ENCODE results near the gene CALCB.

Gene CALCB

GRCh38 chr11:15119352-15119751 lies 46.0 kb downstream of the CALCB start:
- DNase-seq: no peak

- no peak for DNase-seq
Measured at GRCh38 chr11:15119826-15120225, 46.4 kb downstream of the CALCB start.

DNA sequence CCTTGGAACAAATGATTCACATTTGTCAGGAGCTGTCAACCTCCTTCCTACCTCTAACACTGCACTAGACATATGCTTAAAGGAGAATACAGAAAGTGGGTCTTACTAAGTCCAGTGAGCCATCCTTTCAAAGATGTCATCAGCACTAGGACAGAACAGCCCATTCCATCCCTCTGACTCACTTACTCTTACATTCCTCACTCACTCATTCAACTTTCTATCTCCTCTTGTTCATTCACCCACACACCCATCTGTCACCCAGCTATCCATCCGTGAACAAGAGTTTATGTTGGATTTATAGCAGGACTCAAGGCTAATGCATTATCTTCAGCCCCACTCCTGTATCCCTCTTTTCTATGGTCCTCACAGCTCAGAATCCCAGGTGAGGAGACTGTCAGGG lies 50.5 kb downstream of the CALCB start:
- no peak for DNase-seq

DNA sequence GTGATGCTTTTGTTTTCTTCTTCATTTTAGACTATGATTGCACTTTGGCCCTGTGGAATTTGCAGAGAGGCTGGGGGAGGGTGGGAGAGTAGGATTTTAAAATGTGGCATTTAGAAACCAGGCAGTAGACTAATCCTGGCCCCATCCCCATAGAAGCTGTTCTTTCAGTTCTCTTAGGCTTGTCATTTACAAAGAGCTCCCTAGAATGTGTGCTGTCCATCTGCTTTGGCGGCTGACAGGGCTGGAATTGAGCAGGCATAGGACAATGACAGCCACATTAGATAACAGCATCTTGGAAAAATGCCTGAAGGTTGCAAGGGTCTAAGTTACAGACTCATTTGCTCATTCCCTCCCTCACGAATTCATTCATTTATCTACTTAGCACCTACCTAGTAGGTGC lies 51.1 kb downstream of the CALCB start:
- no peak for DNase-seq

DNA sequence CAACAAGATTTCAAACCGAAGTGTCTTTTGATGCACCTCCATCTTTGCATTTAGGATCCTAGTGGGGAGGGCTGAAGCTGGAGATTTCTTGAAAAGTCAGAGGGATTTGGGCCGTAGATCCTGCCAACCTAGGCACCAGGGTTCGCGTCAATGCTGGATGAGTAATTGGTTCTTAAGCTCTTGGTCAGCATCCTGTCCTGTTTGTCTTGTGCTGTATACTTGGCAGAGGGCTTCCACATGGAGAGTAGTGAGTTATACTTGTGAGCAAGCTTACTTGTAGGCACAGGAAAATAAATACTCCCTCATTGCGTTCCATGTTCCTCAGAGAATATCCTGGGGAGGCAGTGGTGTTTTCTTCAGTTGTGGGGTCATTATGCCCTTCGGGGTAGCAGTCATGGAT lies 53.9 kb downstream of the CALCB start:
- no peak for DNase-seq
